ENCODE measurements around the gene ARHGAP32. TPM values are rescaled to one million over a fixed set of nuclear protein-coding genes. Genes with fewer than 3 reads are reported as not detected.

The ARHGAP32 gene
- 5.3 TPM for total RNA-seq
- long read RNA-seq, partial matches to known transcripts = 1 of 1 reads
- long read RNA-seq, other reads (novel, unspliced or antisense) = 0 of 1 reads

GRCh38 chr11:129192150-129192549 is at the start of gene ARHGAP32:
Gene ARHGAP32 (minus strand): TSS chr11:129192325. CDS start chr11:129192198, 127 bp downstream.
- DNase-seq (no peak), ATAC-seq (no peak)
- intact Hi-C loops (cut with micrococcal nuclease) = no loop called here

- DNase-seq (no peak), ATAC-seq (no peak)
- intact Hi-C loops (cut with micrococcal nuclease) = no loop called here
Observed at GRCh38 chr11:129239207-129239606, 47.1 kb upstream of the ARHGAP32 start.

DNA sequence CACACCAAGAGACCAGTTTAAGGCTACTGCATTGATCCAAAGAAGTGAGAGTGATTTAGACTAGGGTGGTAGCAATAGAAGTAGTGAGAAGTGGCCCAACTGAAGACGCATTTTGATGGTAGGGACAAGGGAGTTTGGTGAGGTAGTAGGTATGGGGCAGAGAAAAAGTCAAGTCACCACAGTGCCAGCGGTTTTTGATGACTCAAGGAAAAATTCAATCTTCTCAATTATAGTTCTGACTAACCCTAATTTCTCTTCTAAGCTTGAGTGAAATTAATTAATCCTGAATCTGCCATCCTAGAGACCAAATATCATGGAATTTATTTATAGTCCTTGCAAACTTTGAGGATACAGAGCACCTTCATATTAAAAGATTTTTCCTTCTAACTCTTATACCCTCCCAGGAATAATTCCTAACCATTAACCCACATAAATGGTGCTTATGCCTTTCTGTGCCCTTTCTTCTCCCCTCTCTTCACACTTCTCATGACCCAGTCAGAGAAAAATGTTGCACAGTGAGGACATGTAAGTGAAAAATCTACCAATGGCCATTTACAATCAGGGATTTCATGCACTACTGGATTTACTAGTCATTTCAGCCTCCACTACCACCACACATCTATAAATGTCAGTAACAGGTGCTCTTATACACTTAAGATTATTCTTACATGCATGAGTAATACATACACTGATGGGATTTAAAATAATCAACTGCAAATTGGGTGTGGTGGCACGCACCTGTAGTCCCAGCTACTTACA is 45.9 kb upstream of the ARHGAP32 start:
- intact Hi-C loops (cut with micrococcal nuclease) = no loop called here
- ATAC-seq (no peak), DNase-seq (no peak)

DNA sequence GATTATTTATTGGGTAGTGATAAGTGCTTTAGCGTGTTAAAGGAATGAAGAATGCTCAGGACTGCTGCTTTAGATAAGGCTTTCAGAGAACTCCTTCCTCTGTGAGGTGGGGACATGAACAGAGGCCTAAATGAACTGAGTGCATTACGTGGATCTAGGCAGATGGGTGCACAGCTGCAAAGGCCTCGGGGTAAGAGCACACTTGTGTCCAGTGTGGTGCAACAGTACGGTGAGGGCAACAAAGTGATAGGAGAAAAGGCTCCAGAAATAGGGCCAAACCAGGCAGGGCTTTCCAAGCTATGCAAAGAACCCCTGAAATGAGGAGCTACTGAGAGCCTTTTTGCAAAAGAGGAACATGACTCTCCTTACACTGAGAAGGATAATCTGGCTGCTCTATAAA is 45.3 kb upstream of the ARHGAP32 start:
- DNase-seq (no peak), ATAC-seq (no peak)
- intact Hi-C loops (cut with micrococcal nuclease) = no loop called here

- DNase-seq = no peak
- ATAC-seq = no peak
- intact Hi-C loops (cut with micrococcal nuclease) = no loop called here
Observed at GRCh38 chr11:129236850-129237249, 44.7 kb upstream of the ARHGAP32 start.

DNA sequence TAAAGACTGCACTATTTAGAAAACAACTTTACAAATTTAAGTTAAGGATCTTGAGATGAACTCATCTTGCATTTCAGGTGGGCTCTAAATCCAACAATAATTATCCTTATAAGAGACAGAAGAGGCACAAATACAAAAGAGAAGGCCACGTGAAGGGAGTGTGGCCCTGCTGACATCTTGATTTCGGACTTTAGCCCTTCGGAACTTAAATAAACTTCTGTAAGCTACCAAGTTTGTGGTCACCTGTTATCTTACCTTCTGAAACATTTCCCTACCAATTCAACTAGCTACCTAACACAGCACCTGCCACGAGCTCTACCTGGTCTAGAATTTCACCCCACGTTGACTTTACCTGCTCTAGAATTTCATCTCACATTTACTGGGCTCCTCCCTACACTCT is 42.9 kb upstream of the ARHGAP32 start:
- DNase-seq (no peak), ATAC-seq (no peak)
- intact Hi-C loops (cut with micrococcal nuclease) = no loop called here

DNA sequence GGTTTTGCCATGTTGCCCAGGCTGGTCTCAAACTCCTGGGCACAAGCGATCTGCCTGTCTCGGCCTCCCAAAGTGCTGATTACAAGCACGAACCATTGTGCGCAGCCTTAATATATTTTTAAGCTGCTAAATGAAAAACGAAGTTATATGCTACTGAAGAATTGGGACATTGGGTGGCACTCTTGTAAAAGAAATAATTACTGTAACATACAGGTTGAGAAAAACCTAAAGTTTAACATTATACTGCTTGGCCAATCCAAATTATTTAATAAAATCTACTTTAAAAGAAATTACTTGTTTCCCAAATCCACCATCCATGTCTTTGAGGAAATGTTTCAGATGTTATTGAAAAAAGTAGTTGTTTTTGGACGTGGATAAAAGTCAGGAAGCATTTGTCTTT is 37.9 kb upstream of the ARHGAP32 start:
- intact Hi-C loops (cut with micrococcal nuclease) = no loop called here
- no peak for ATAC-seq

GRCh38 chr11:129226207-129226798 is 34.2 kb upstream of the ARHGAP32 start:
- intact Hi-C loops (cut with micrococcal nuclease) = no loop called here
- no peak for ATAC-seq
- no peak for DNase-seq

More for the DNA sequence above, 37.9 kb upstream of the ARHGAP32 start:
- no peak for DNase-seq

GRCh38 chr11:129225190-129225589 is 33.1 kb upstream of the ARHGAP32 start:
- no peak for DNase-seq
- no peak for ATAC-seq
- intact Hi-C loops (cut with micrococcal nuclease) = no loop called here

GRCh38 chr11:129224538-129224937 is 32.4 kb upstream of the ARHGAP32 start:
- DNase-seq (no peak), ATAC-seq (no peak)
- intact Hi-C loops (cut with micrococcal nuclease) = no loop called here

DNA sequence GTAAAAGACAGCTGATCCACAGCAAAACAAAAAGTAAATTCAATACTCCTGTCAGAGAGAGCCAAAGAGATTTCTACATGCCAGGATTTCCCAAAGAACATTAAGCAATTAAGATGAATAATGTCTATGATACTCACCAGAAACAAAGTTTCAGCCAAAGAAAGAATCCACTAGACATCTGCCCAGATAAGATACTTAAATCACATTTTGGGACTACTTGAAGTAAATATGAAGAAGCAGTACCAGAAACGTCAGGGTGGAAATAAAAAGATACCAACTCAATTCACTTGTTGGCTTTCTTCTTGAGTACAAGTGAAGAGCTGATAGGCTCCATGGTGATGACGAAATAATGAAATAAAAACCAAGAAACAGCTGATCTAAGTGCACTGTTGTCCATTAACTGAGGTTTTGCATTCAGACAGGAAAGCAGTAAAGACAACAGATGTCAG is 31.6 kb upstream of the ARHGAP32 start:
- ATAC-seq (peak; percentile 84), DNase-seq (no peak)
- intact Hi-C loops (cut with micrococcal nuclease) = no loop called here

- intact Hi-C loops (cut with micrococcal nuclease) = no loop called here
- DNase-seq (no peak), ATAC-seq (peak; percentile 53)
Observed at GRCh38 chr11:129223260-129223659, 31.1 kb upstream of the ARHGAP32 start.

DNA sequence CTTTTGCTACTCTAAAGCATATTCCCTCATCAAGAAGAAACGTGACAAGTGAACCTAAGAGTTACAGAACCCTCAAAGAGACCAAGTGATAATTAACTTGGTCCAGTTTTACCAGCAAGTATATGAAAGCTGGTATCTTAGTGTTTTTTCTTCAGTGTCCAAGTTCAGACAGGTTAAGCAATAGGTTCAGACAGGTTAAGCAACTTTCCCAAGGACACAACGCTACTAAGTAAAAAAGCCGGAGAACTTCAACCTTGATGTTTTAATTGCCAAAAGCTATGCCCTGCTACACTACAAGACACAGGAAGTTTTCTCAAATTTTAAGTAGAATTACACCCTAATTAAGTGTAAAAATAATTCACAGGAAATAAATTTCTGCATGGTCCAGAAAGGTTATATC is 30.0 kb upstream of the ARHGAP32 start:
- DNase-seq (no peak), ATAC-seq (no peak)
- intact Hi-C loops (cut with micrococcal nuclease) = no loop called here

DNA sequence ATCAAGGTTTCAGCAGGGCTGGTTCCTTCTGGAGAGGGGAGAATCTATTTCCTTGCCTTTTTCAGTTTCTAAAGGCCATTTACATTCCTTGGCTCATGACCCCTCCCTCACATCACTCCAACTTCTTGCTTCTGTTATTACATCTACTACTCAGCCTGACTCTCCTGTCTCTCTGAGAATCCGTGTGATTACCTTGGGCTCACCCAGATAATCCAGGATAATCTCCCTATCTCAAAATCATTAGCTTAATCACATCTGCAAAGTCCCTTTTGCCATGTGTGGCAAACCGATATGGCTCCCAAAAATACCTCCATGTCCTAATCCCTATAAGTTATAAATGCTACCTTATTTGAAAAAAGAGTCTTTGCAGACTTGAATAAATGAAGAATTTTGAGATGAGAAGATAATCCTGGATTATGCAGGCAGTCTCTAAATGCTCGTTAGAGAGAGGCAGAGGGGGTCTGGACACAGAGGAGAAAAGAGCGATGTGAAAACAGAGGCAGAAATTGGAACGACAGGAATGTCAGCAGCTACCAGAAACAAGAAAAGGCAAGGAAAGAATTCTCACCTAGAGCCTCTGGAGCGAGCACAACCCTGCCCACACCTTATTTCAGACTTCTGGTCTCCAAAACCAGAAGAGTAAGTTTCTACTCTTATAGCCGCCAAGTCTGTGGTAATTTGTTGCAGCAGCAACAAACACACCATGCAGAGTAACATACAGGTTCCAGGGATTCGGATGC is 23.6 kb upstream of the ARHGAP32 start:
- ATAC-seq = no peak
- DNase-seq = no peak
- intact Hi-C loops (cut with micrococcal nuclease) = no loop called here

- DNase-seq (no peak), ATAC-seq (no peak)
- intact Hi-C loops (cut with micrococcal nuclease) = no loop called here
Observed at GRCh38 chr11:129214710-129215295, 22.7 kb upstream of the ARHGAP32 start.

DNA sequence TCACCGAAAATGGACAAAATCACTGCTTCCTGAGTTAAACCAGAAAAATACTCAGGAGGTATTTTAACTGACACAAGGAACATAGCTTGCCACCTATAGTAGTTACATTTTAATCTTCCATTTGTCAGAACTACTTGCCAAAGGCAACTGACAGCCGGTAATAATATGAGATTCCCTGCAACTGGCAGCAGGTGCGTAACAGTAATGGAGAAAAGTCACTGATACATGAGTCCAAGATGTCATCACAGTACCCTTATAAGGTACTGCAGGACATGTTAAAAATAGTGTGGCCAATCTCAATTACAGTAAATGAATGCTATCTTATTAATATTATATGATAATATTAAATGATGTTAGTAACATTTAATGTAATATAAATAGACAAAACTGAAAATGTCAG is 21.1 kb upstream of the ARHGAP32 start:
- ATAC-seq (no peak), DNase-seq (no peak)
- intact Hi-C loops (cut with micrococcal nuclease) = no loop called here

DNA sequence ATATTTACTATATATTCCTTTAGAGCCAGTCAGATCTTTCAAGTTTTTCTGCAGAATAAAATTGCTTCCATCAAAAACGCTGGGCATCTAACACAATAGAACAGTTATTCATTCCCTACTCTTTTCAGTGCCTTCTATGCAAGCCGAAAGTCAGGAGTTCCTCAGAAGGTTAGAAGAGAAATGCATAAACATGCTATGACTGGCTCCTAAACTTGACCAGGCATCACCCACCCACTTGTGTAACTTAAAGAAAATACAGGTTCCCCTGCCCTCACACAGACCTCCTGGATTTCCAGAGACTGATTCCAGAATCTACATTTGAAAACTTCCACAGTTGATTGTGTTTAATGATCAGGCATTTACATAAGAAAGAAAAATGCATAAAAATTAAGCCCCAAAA is 19.3 kb upstream of the ARHGAP32 start:
- intact Hi-C loops (cut with micrococcal nuclease) = no loop called here

DNA sequence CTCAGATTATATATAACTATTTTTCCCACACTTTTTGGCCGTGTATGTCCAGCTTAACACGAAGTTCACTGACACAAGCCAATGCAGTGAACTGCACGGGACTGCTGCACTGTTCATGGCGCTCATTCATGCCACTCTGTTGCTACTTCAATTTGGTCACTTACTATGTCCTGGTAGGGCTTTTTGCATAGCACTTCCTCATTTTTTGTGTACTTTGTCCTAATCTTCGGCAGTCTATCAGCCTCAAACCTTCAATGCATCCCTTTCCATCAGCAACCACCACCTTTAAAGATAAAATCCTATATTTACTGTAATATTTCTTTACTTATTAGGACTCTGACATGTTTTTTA is 18.7 kb upstream of the ARHGAP32 start:
- no peak for DNase-seq
- intact Hi-C loops (cut with micrococcal nuclease) = no loop called here
- ATAC-seq = no peak

More for the DNA sequence above, 19.3 kb upstream of the ARHGAP32 start:
- no peak for DNase-seq
- no peak for ATAC-seq

- ATAC-seq (no peak), DNase-seq (no peak)
- intact Hi-C loops (cut with micrococcal nuclease) = no loop called here
Observed at GRCh38 chr11:129209891-129210830, 18.0 kb upstream of the ARHGAP32 start.

Data from left ventricle myocardium superior (tissue), 1 donor.